Colonic mucosa (tissue), 4 donors: ENCODE measurements around the gene ANKRD52. TPM values are rescaled to one million over a fixed set of nuclear protein-coding genes. Genes with fewer than 3 reads are reported as not detected.

ENCODE experiments used
- DNase-seq: peaks from one replicate; pipeline ENCODE4 v3.0.0-alpha.2; 2020
- H3K27ac ChIP-seq: fragments of 200-600 bp; one replicate; pipeline ENCODE4 v1.8.0; 2021
- H3K27me3 ChIP-seq: fragments of 200-600 bp; one replicate; pipeline ENCODE4 v1.8.0; 2021
- H3K36me3 ChIP-seq: fragments of 200-600 bp; one replicate; pipeline ENCODE4 v1.8.0; 2021
- H3K4me1 ChIP-seq: fragments of 200-600 bp; one replicate; pipeline ENCODE4 v1.8.0; 2021; ENCODE audit warnings: mild to moderate bottlenecking
- H3K4me3 ChIP-seq: fragments of 200-600 bp; one replicate; pipeline ENCODE4 v1.8.0; 2021
- H3K9ac ChIP-seq, 2 donors: one replicate each; pipeline ENCODE4 v1.7.0; 2013; ENCODE audit warnings: control low read depth in 2 of 2, low read depth in 2 of 2, low read length in 2 of 2
- H3K9me3 ChIP-seq: fragments of 200-600 bp; one replicate; pipeline ENCODE4 v1.8.0; 2021
- intact Hi-C: fragments of 100-400 bp; cut with DNase I; formaldehyde crosslinking; loops from one replicate; pipeline ENCODE4 v1.14.1; 2022
- total RNA-seq, 2 donors: library from RNA; stranded (reverse); fragmentation: NEBNext Ultra II Directional in 1 of 2; extraction: Animal tissue kit (Norgen Biotek cat#: 25700) in 1 of 2; gene quantifications; one replicate each; pipeline ENCODE4 v1.2.1, GENCODE V29; 2021
- TF ChIP-seq, protein P1 (sequence below): fragments of 200-600 bp; IDR thresholded peaks from one replicate; pipeline ENCODE4 v1.8.0; 2022; ENCODE audit warnings: antibody characterized with exemption, mild to moderate bottlenecking
- donor health status: healthy.
- donor health status: DM: no; HTN: no; CAD: no.
- donor health status: DM: no; HTN: no; CAD: no.

The ANKRD52 gene
- total RNA-seq, 2 donors from 2014 or later = 39.3 to 57.7 TPM

DNA sequence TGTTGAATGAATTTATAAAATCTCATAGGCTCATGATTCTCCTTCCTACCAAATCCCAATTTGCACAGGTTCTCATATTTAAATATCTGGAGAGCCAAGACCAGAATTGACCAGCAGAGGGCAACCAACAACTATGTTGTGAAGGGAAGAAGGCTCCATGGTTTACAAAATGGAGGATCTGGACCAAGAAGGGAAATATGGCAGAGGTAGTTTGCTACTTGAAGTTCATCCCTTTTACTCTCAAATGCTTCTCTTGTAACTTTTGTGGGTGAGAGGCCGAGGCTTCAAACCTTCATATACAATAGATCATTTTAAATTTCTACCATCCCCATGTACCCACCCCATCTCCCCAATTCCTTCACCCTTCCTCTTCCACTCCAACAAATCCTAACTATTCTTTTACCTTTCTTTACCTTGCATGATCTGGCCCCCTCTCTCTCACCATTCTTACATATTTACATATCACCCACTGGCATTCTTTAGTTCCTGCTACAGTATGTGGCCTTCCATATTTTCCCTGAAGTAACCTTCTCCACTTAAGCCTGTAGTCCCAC is 65.1 kb downstream of the ANKRD52 start:
- H3K36me3 ChIP-seq = no peaks in the 10 kb centered on the region
- TF ChIP-seq, protein P1, sequence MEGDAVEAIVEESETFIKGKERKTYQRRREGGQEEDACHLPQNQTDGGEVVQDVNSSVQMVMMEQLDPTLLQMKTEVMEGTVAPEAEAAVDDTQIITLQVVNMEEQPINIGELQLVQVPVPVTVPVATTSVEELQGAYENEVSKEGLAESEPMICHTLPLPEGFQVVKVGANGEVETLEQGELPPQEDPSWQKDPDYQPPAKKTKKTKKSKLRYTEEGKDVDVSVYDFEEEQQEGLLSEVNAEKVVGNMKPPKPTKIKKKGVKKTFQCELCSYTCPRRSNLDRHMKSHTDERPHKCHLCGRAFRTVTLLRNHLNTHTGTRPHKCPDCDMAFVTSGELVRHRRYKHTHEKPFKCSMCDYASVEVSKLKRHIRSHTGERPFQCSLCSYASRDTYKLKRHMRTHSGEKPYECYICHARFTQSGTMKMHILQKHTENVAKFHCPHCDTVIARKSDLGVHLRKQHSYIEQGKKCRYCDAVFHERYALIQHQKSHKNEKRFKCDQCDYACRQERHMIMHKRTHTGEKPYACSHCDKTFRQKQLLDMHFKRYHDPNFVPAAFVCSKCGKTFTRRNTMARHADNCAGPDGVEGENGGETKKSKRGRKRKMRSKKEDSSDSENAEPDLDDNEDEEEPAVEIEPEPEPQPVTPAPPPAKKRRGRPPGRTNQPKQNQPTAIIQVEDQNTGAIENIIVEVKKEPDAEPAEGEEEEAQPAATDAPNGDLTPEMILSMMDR = peak; percentile 74
- no peak overlapping the region for H3K9ac ChIP-seq
- DNase-seq = peak; percentile 93
- H3K4me3 ChIP-seq = no peak overlapping the region
- H3K4me1 ChIP-seq = peaks cover 2% of the 10 kb centered on the region
- no peaks in the 10 kb centered on the region for H3K9me3 ChIP-seq
- H3K27me3 ChIP-seq = no peaks in the 10 kb centered on the region
- intact Hi-C loops = loop anchor here (5.0 kb wide), 1 partner anchor 269 kb away; no protein-coding TSS in a partner anchor
- no peak overlapping the region for H3K27ac ChIP-seq

DNA sequence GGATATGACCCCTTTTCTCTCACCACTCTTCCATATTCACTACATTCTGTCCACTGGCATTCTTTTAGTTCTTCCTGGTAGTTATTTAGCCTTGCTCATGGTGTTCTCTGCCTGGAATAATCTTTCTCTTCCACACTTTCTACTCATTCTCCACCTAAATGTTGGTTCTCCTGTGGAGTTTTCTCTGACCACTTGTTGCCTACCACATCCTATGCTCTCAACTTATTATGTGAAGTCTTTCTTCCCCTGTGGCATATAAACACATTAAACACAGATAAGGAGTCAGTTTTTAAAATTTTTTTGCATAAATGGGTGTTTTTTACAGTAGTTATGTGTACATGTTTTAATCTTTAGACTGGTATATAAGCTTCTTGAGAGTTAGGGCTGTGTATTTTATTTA is 65.6 kb downstream of the ANKRD52 start:
- TF ChIP-seq, protein P1 = no peak
- no peak overlapping the region for H3K27ac ChIP-seq
- no peaks in the 10 kb centered on the region for H3K36me3 ChIP-seq
- H3K27me3 ChIP-seq = no peaks in the 10 kb centered on the region
- intact Hi-C loops = loop anchor here (5.0 kb wide), 1 partner anchor 270 kb away; no protein-coding TSS in a partner anchor
- H3K9ac ChIP-seq = no peak overlapping the region
- H3K9me3 ChIP-seq = no peaks in the 10 kb centered on the region
- no peak overlapping the region for H3K4me3 ChIP-seq
- DNase-seq = no peak
- H3K4me1 ChIP-seq = peaks cover 4% of the 10 kb centered on the region

DNA sequence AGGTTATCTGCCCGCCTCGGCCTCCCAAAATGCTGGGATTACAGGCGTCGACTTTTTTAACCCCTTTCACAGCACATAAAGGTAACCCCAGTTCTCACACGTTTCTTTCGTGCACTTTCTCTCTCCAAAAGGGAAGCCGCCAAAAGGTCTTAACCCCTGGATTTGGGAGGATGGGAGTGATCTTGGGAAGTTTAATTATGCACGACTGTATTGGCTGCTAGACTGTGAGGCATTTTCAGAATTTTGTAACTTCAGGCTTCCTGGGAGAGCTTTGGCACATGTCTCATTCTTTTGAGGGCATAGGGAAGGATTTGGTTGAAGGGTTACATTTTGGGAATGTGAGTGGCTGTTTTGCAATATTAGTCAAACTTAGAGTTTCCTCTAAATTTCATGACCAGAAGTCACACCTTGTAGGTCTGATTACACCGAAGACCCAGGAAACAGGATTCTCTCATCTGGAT is 67.5 kb downstream of the ANKRD52 start:
- intact Hi-C loops = loop anchor here (5.0 kb wide), 1 partner anchor 272 kb away; no protein-coding TSS in a partner anchor

DNA sequence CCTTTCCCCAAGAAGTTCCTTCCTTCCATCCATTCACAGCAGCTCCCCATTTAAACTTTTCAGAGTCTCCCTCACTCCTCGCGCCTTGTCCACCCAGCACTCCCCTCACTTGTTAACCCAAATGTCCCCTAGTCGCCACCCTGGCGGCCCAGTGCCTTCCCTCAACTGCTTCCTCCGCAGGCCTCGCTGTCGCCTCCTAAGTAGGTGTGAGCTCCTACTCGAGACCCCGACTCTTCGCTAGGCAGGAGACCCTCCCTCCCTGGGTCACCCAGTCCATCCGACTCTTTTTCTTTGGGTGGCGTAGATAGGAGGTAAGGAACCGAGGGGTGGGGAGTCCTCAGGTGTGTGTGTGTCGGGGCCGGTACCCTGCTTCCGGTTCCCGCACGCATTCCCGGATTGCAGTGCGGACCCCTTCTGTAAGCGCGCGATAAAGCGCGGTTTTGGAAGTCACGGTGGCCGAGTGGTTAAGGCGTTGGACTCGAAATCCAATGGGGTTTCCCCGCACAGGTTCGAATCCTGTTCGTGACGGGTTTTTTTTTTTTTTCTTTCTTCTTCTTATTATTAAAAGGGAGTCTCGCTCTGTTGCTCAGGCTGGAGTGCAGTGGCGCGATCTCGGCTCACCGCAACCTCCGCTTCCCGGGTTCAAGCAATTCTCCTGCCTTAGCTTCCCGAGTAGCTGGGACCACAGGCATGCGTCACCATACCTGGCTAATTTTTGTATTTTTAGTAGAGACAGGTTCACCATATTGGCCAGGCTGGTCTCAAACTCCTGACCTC is 68.1 kb downstream of the ANKRD52 start:
- no peaks in the 10 kb centered on the region for H3K9me3 ChIP-seq
- TF ChIP-seq, protein P1 = no peak
- peaks cover 13% of the 10 kb centered on the region for H3K4me1 ChIP-seq
- DNase-seq = peak; percentile 92
- H3K36me3 ChIP-seq = no peaks in the 10 kb centered on the region
- peak overlapping the region; percentile 60 to 83 for H3K9ac ChIP-seq
- intact Hi-C loops = loop anchor here (2.0 to 5.0 kb wide), 2 partner anchors 65 to 272 kb away; no protein-coding TSS in a partner anchor
- peak overlapping the region; percentile 78 for H3K4me3 ChIP-seq
- no peaks in the 10 kb centered on the region for H3K27me3 ChIP-seq
- peak overlapping the region; percentile 95 for H3K27ac ChIP-seq

More for the DNA sequence above, 67.5 kb downstream of the ANKRD52 start:
- H3K27me3 ChIP-seq = no peaks in the 10 kb centered on the region
- H3K9ac ChIP-seq = peak overlapping the region; percentile 60 to 83
- H3K4me3 ChIP-seq = peak overlapping the region; percentile 78
- H3K4me1 ChIP-seq = peaks cover 13% of the 10 kb centered on the region
- no peaks in the 10 kb centered on the region for H3K36me3 ChIP-seq
- DNase-seq = no peak
- peak overlapping the region; percentile 95 for H3K27ac ChIP-seq
- H3K9me3 ChIP-seq = no peaks in the 10 kb centered on the region
- TF ChIP-seq, protein P1 = no peak

DNA sequence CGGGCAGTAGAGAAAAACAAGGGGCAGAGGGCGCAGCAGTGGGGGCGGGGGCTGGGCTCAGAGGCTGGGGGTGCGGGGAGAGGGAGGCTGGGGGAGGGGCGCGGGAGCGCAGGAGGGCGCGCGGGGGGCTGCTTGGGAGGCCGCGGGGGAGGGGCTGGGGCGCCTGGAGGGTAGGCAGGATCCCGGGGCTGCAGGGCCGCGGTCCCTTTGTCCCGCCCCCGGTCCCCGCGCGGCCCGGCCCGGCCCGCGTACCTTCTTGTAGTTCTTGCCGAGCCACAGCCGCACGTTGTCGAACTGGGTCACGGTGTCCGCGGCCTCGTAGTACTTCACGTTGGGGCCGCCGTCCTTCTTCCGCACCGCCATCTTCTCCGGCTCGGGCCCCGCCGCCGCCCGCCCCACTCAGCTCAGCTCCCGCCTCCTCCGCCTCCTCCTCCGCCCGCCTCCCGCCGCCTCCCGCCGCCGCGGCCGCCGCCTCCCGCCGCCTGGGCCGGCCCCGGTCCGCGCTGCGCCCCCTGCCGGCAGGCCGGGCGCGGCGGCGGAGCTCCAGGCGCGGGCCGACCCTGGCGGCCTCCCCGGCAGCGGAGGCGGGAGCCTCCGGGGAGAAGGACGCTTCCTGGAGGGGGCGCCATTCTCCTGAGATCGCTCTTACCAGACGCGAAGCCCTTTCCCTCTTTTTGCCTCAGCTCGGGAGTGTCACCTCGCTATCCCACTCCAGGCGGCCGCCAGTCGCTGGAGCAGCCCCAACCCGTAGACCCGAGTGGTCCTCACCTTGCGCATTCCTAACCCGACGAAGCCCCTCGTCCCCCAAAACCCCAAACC is 68.9 kb downstream of the ANKRD52 start, which contains the start of gene SMARCC2:
SMARCC2 (minus strand) TSS at position 385 of the 819 bp plus-strand sequence; CDS start at position 363, 22 bp downstream.
- intact Hi-C loops = loop anchor here (2.0 kb wide), 1 partner anchor 65 kb away; no protein-coding TSS in a partner anchor
- Histone ChIP-seq H3K4me1 (peaks cover 13% of the 10 kb centered on the region), H3K9me3 (no peaks in the 10 kb centered on the region), H3K27me3 (no peaks in the 10 kb centered on the region), H3K36me3 (no peaks in the 10 kb centered on the region), H3K9ac (peak within 1 kb of the TSS; percentile 88 to 94), H3K27ac (peak within 1 kb of the TSS; percentile 95), H3K4me3 (peak within 1 kb of the TSS; percentile 78)
- peak; percentile 94 for DNase-seq
- TF ChIP-seq, protein P1 = peak; percentile 56
